ENCODE measurements around the gene PDIA4.

DNA sequence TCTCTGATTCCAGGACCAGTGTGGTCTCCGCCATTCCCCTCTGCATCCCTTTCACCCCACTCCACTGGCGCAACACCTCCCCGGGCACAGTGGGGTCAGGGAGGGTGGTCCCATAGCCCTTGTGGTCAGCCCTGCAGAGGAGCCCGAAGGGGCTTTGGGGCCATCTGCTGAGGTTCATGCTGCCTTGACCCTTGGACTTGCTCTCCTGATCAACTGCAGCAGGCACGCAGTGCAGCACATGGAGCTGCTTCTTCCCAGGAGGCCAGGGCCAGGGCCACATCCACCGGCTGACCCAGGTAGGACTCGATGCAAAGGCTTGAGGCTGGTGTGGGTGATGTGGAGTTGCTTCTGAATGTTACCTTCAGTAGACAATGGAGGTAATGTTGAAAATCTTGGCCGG is 35.1 kb downstream of the PDIA4 start:
- TF ChIP-seq, protein P1, sequence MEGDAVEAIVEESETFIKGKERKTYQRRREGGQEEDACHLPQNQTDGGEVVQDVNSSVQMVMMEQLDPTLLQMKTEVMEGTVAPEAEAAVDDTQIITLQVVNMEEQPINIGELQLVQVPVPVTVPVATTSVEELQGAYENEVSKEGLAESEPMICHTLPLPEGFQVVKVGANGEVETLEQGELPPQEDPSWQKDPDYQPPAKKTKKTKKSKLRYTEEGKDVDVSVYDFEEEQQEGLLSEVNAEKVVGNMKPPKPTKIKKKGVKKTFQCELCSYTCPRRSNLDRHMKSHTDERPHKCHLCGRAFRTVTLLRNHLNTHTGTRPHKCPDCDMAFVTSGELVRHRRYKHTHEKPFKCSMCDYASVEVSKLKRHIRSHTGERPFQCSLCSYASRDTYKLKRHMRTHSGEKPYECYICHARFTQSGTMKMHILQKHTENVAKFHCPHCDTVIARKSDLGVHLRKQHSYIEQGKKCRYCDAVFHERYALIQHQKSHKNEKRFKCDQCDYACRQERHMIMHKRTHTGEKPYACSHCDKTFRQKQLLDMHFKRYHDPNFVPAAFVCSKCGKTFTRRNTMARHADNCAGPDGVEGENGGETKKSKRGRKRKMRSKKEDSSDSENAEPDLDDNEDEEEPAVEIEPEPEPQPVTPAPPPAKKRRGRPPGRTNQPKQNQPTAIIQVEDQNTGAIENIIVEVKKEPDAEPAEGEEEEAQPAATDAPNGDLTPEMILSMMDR (IDR thresholded peaks at IDR 0.05), result no peak
- no peak for TF ChIP-seq REST (IDR thresholded peaks at IDR 0.05)
- no peak for TF ChIP-seq NR3C1 (IDR thresholded peaks at IDR 0.05)
- TF ChIP-seq RARB (CRISPR knock-in tag; IDR thresholded peaks at IDR 0.05), result no peak
- TF ChIP-seq CHD4 (IDR thresholded peaks at IDR 0.05; ENCODE audit: borderline replicate concordance), result no peak
- no peak for TF ChIP-seq POLR2A (IDR thresholded peaks at IDR 0.05; ENCODE audit: low read length)
- TF ChIP-seq EP300 (IDR thresholded peaks at IDR 0.05), result no peak
- TF ChIP-seq NPAS2 (CRISPR knock-in tag; IDR thresholded peaks at IDR 0.05; ENCODE audit: borderline replicate concordance), result no peak
- TF ChIP-seq, protein P2, sequence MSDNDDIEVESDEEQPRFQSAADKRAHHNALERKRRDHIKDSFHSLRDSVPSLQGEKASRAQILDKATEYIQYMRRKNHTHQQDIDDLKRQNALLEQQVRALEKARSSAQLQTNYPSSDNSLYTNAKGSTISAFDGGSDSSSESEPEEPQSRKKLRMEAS (IDR thresholded peaks at IDR 0.05), result no peak
- no peak for TF ChIP-seq PHF8 (IDR thresholded peaks at IDR 0.05; ENCODE audit: borderline replicate concordance, low read depth)

All from A549 (cell line).